GM18498 (cell line): Measurements from ENCODE around the gene KIF18B.

ENCODE experiments used
- ATAC-seq: cut with Tn5 transposase; IDR thresholded peaks from one replicate; pipeline ENCODE4 v1.9.1; 2021; ENCODE audit warnings: mild to moderate bottlenecking, moderate library complexity; ENCODE audit not compliant: unreplicated experiment

The KIF18B gene

GRCh38 chr17:44921122-44921882, 26.3 kb downstream of the KIF18B start:
- ATAC-seq: no peak

- ATAC-seq: no peak
Observed at GRCh38 chr17:44920565-44920940, 27.0 kb downstream of the KIF18B start.

GRCh38 chr17:44919885-44920564, 27.5 kb downstream of the KIF18B start:
- ATAC-seq: peak; percentile 88

- no peak for ATAC-seq
Observed at GRCh38 chr17:44919411-44919810, 28.2 kb downstream of the KIF18B start.

GRCh38 chr17:44918006-44918405, 29.6 kb downstream of the KIF18B start:
- no peak for ATAC-seq

GRCh38 chr17:44917456-44917855, 30.1 kb downstream of the KIF18B start:
- no peak for ATAC-seq

- ATAC-seq: no peak
Observed at GRCh38 chr17:44916781-44917241, 30.8 kb downstream of the KIF18B start.

- ATAC-seq: no peak
Observed at GRCh38 chr17:44915862-44916780, 31.5 kb downstream of the KIF18B start.

GRCh38 chr17:44915321-44915726, 32.2 kb downstream of the KIF18B start, which contains the start of gene GFAP:
TSS of gene GFAP (minus strand) at chr17:44915500. CDS start at chr17:44915486, 14 bp downstream.
- ATAC-seq: no peak

- no peak for ATAC-seq
Observed at GRCh38 chr17:44914698-44915271, 32.8 kb downstream of the KIF18B start.

GRCh38 chr17:44914148-44914547, 33.4 kb downstream of the KIF18B start:
- no peak for ATAC-seq

GRCh38 chr17:44913676-44914075, 33.9 kb downstream of the KIF18B start:
- ATAC-seq: no peak

GRCh38 chr17:44912763-44913544, 34.6 kb downstream of the KIF18B start:
- no peak for ATAC-seq

GRCh38 chr17:44911133-44912001, 36.2 kb downstream of the KIF18B start:
- ATAC-seq: no peak

GRCh38 chr17:44910231-44911106, 37.1 kb downstream of the KIF18B start:
- ATAC-seq: no peak

- no peak for ATAC-seq
Observed at GRCh38 chr17:44909681-44910144, 37.9 kb downstream of the KIF18B start.

GRCh38 chr17:44908761-44909326, 38.7 kb downstream of the KIF18B start:
- no peak for ATAC-seq
